Measurements from ENCODE around the gene WRAP53. TPM values are rescaled to one million over a fixed set of nuclear protein-coding genes. Genes with fewer than 3 reads are reported as not detected.
A peak's percentile ranks its signal among the peaks of the same experiment; 100 is the strongest.

The WRAP53 gene
- total and polyA plus RNA-seq, 2 of the 13 experiments (the other 11 are each of a cell fraction or from before 2014, with no cell fraction given): 7.0 to 19.5 TPM

GRCh38 chr17:7686222-7687071 lies 1.8 kb upstream of the WRAP53 start (continued):
- peak; percentile 54; the same call in 1 of the 2 replicates for TF ChIP-seq TARDBP (CRISPR knock-in tag; IDR thresholded peaks at IDR 0.05)
- TF ChIP-seq MATR3 (CRISPR knock-in tag; IDR thresholded peaks at IDR 0.05): no peak
- TF ChIP-seq ARNT (IDR thresholded peaks at IDR 0.05): no peak
- no peak for TF ChIP-seq MTA3 (CRISPR knock-in tag; IDR thresholded peaks at IDR 0.05)
- TF ChIP-seq ZNF577 (CRISPR knock-in tag; IDR thresholded peaks at IDR 0.05; ENCODE audit: borderline replicate concordance, low read depth): no peak
- TF ChIP-seq, protein P1, sequence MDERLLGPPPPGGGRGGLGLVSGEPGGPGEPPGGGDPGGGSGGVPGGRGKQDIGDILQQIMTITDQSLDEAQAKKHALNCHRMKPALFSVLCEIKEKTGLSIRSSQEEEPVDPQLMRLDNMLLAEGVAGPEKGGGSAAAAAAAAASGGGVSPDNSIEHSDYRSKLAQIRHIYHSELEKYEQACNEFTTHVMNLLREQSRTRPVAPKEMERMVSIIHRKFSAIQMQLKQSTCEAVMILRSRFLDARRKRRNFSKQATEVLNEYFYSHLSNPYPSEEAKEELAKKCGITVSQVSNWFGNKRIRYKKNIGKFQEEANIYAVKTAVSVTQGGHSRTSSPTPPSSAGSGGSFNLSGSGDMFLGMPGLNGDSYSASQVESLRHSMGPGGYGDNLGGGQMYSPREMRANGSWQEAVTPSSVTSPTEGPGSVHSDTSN (CRISPR knock-in tag; IDR thresholded peaks at IDR 0.05): no peak
- no peak; the same call in 1 of the 2 replicates for TF ChIP-seq ZNF256 (CRISPR knock-in tag; conservative IDR thresholded peaks at IDR 0.05)
- no peak for TF ChIP-seq ZNF205 (CRISPR knock-in tag; IDR thresholded peaks at IDR 0.05)
- no peak for TF ChIP-seq ZKSCAN1 (IDR thresholded peaks at IDR 0.05; ENCODE audit: low read length)
- TF ChIP-seq ZEB1 (IDR thresholded peaks at IDR 0.05; ENCODE audit: insufficient replicate concordance, low read depth): no peak
- no peak for TF ChIP-seq KLF11 (CRISPR knock-in tag; IDR thresholded peaks at IDR 0.05)
- no peak for TF ChIP-seq ZNF644 (CRISPR knock-in tag; IDR thresholded peaks at IDR 0.05; ENCODE audit: low read depth)
- TF ChIP-seq ZNF326 (CRISPR knock-in tag; IDR thresholded peaks at IDR 0.05; ENCODE audit: borderline replicate concordance): no peak
- no peak for TF ChIP-seq TRIM22 (IDR thresholded peaks at IDR 0.05)
- no peak for TF ChIP-seq ESRRA (CRISPR knock-in tag; IDR thresholded peaks at IDR 0.05; ENCODE audit: low read depth)
- no peak for TF ChIP-seq ZNF331 (CRISPR knock-in tag; IDR thresholded peaks at IDR 0.05)
- no peak for TF ChIP-seq ZNF446 (CRISPR knock-in tag; IDR thresholded peaks at IDR 0.05)
- TF ChIP-seq GFI1 (CRISPR knock-in tag; IDR thresholded peaks at IDR 0.05; ENCODE audit: borderline replicate concordance): no peak
- TF ChIP-seq POGZ (CRISPR knock-in tag; IDR thresholded peaks at IDR 0.05): no peak
- TF ChIP-seq ATF1 (CRISPR knock-in tag; IDR thresholded peaks at IDR 0.05): no peak; the same call in none of the 2 replicates
- TF ChIP-seq SNRNP70 (IDR thresholded peaks at IDR 0.05; ENCODE audit: low read depth, low read length): no peak
- peak; percentile 17; the same call in 1 of the 2 replicates for TF ChIP-seq CEBPB (IDR thresholded peaks at IDR 0.05; ENCODE audit: borderline replicate concordance, low read depth, low read length)
- no peak for TF ChIP-seq HNF4A (CRISPR knock-in tag; IDR thresholded peaks at IDR 0.05)
- no peak for TF ChIP-seq ZNF891 (CRISPR knock-in tag; IDR thresholded peaks at IDR 0.05)
- TF ChIP-seq SP140L (CRISPR knock-in tag; IDR thresholded peaks at IDR 0.05; ENCODE audit: borderline replicate concordance): no peak
- 0 out of 2 replicates have a peak, but pooled peaks have one; percentile 13 for TF ChIP-seq DMAP1 (CRISPR knock-in tag; IDR thresholded peaks at IDR 0.05)
- TF ChIP-seq ZNF557 (CRISPR knock-in tag; IDR thresholded peaks at IDR 0.05): no peak
- TF ChIP-seq TEF (CRISPR knock-in tag; IDR thresholded peaks at IDR 0.05): no peak
- no peak for TF ChIP-seq KDM5B (CRISPR knock-in tag; IDR thresholded peaks at IDR 0.05; ENCODE audit: borderline replicate concordance)
- peak; percentile 76; the same call in 1 of the 2 replicates for TF ChIP-seq KLF13 (CRISPR knock-in tag; IDR thresholded peaks at IDR 0.05)
- no peak for TF ChIP-seq ZNF30 (CRISPR knock-in tag; IDR thresholded peaks at IDR 0.05)
- no peak for TF ChIP-seq ZNF564 (CRISPR knock-in tag; IDR thresholded peaks at IDR 0.05)
- peak; percentile 20; the same call in 1 of the 2 replicates for TF ChIP-seq MEIS2 (CRISPR knock-in tag; IDR thresholded peaks at IDR 0.05)
